Measurements from ENCODE around the gene NUDT7.

NUDT7 gene

GRCh38 chr16:77758508-77758907 is 36.2 kb downstream of the NUDT7 start:
- Histone ChIP-seq H3K9ac (ENCODE audit: low read depth, low read length) (no peak overlapping the region), H3K36me3 (ENCODE audit: control insufficient read depth, insufficient read depth, low read length) (no peaks in the 10 kb centered on the region), H3K4me3 (ENCODE audit: low read depth, low read length) (no peak overlapping the region), H3K27ac (ENCODE audit: low read depth, low read length) (no peak overlapping the region), H3K9me3 (ENCODE audit: control insufficient read depth, insufficient read depth, low read length) (no peaks in the 10 kb centered on the region), H3K27me3 (ENCODE audit: control insufficient read depth, insufficient read depth, low read length) (no peaks in the 10 kb centered on the region), H3K4me1 (ENCODE audit: control insufficient read depth, insufficient read depth, low read length) (no peaks in the 10 kb centered on the region)

DNA sequence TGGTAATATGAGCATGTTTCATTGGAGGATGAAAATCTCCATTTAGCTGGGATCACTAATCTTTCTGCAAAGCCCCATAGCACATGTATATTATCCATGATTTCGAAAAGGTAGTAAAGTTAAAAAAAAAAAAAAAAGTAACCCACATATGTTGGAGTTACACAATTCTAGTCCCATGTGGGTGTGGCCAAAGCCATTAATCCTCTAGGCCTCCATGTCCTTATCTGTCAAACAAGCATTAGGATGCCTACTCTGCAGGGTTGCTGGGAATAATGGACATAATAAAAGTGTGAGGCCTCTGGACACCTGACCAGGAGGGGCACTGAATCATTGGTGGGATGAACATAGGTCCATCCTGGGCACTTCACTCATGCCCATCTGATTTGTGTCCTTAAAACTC is 36.9 kb downstream of the NUDT7 start:
- Histone ChIP-seq H3K4me1 (ENCODE audit: control insufficient read depth, insufficient read depth, low read length) (no peaks in the 10 kb centered on the region), H3K36me3 (ENCODE audit: control insufficient read depth, insufficient read depth, low read length) (no peaks in the 10 kb centered on the region), H3K9me3 (ENCODE audit: control insufficient read depth, insufficient read depth, low read length) (no peaks in the 10 kb centered on the region), H3K9ac (ENCODE audit: low read depth, low read length) (no peak overlapping the region), H3K27ac (ENCODE audit: low read depth, low read length) (no peak overlapping the region), H3K27me3 (ENCODE audit: control insufficient read depth, insufficient read depth, low read length) (no peaks in the 10 kb centered on the region), H3K4me3 (ENCODE audit: low read depth, low read length) (no peak overlapping the region)

DNA sequence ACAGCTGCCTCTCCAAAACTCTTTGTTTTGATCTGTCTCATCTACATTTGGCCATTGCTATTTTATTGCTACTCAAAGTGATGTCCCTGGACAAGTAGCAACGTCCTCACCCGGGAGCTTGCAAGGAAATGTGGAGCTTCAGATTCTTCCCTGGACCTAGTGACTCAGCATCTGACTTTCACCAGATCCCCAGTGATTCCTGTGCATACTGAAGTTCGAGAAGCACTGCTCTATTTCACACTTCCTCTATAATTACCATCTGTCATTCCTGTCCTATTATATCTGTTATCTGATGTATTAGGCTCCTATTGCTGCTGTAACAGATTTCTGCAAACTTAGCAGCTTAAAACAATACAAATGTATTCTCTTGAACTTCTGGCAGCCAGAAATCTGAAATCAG is 37.5 kb downstream of the NUDT7 start:
- Histone ChIP-seq H3K27me3 (ENCODE audit: control insufficient read depth, insufficient read depth, low read length) (no peaks in the 10 kb centered on the region), H3K4me1 (ENCODE audit: control insufficient read depth, insufficient read depth, low read length) (no peaks in the 10 kb centered on the region), H3K36me3 (ENCODE audit: control insufficient read depth, insufficient read depth, low read length) (no peaks in the 10 kb centered on the region), H3K27ac (ENCODE audit: low read depth, low read length) (no peak overlapping the region), H3K9me3 (ENCODE audit: control insufficient read depth, insufficient read depth, low read length) (no peaks in the 10 kb centered on the region), H3K9ac (ENCODE audit: low read depth, low read length) (no peak overlapping the region), H3K4me3 (ENCODE audit: low read depth, low read length) (no peak overlapping the region)

GRCh38 chr16:77760800-77761199 is 38.5 kb downstream of the NUDT7 start:
- no peaks in the 10 kb centered on the region for H3K4me1 ChIP-seq (ENCODE audit: control insufficient read depth, insufficient read depth, low read length)
- no peaks in the 10 kb centered on the region for H3K27me3 ChIP-seq (ENCODE audit: control insufficient read depth, insufficient read depth, low read length)
- H3K9me3 ChIP-seq (ENCODE audit: control insufficient read depth, insufficient read depth, low read length) = no peaks in the 10 kb centered on the region
- H3K27ac ChIP-seq (ENCODE audit: low read depth, low read length) = no peak overlapping the region
- H3K4me3 ChIP-seq (ENCODE audit: low read depth, low read length) = no peak overlapping the region
- H3K36me3 ChIP-seq (ENCODE audit: control insufficient read depth, insufficient read depth, low read length) = no peaks in the 10 kb centered on the region
- H3K9ac ChIP-seq (ENCODE audit: low read depth, low read length) = no peak overlapping the region

GRCh38 chr16:77761204-77761603 is 38.9 kb downstream of the NUDT7 start:
- no peaks in the 10 kb centered on the region for H3K9me3 ChIP-seq (ENCODE audit: control insufficient read depth, insufficient read depth, low read length)
- H3K36me3 ChIP-seq (ENCODE audit: control insufficient read depth, insufficient read depth, low read length) = no peaks in the 10 kb centered on the region
- H3K27ac ChIP-seq (ENCODE audit: low read depth, low read length) = no peak overlapping the region
- no peak overlapping the region for H3K4me3 ChIP-seq (ENCODE audit: low read depth, low read length)
- no peak overlapping the region for H3K9ac ChIP-seq (ENCODE audit: low read depth, low read length)
- H3K27me3 ChIP-seq (ENCODE audit: control insufficient read depth, insufficient read depth, low read length) = no peaks in the 10 kb centered on the region
- no peaks in the 10 kb centered on the region for H3K4me1 ChIP-seq (ENCODE audit: control insufficient read depth, insufficient read depth, low read length)

- Histone ChIP-seq H3K27me3 (ENCODE audit: control insufficient read depth, insufficient read depth, low read length) (no peaks in the 10 kb centered on the region), H3K27ac (ENCODE audit: low read depth, low read length) (no peak overlapping the region), H3K9me3 (ENCODE audit: control insufficient read depth, insufficient read depth, low read length) (no peaks in the 10 kb centered on the region), H3K4me3 (ENCODE audit: low read depth, low read length) (no peak overlapping the region), H3K4me1 (ENCODE audit: control insufficient read depth, insufficient read depth, low read length) (no peaks in the 10 kb centered on the region), H3K36me3 (ENCODE audit: control insufficient read depth, insufficient read depth, low read length) (no peaks in the 10 kb centered on the region), H3K9ac (ENCODE audit: low read depth, low read length) (no peak overlapping the region)
Observed at GRCh38 chr16:77762262-77762661, 39.9 kb downstream of the NUDT7 start.

- Histone ChIP-seq H3K4me3 (ENCODE audit: low read depth, low read length) (no peak overlapping the region), H3K27ac (ENCODE audit: low read depth, low read length) (no peak overlapping the region), H3K9ac (ENCODE audit: low read depth, low read length) (no peak overlapping the region), H3K27me3 (ENCODE audit: control insufficient read depth, insufficient read depth, low read length) (no peaks in the 10 kb centered on the region), H3K4me1 (ENCODE audit: control insufficient read depth, insufficient read depth, low read length) (no peaks in the 10 kb centered on the region), H3K9me3 (ENCODE audit: control insufficient read depth, insufficient read depth, low read length) (no peaks in the 10 kb centered on the region), H3K36me3 (ENCODE audit: control insufficient read depth, insufficient read depth, low read length) (no peaks in the 10 kb centered on the region)
Observed at GRCh38 chr16:77763994-77764393, 41.7 kb downstream of the NUDT7 start.

- no peak overlapping the region for H3K27ac ChIP-seq (ENCODE audit: low read depth, low read length)
- no peaks in the 10 kb centered on the region for H3K27me3 ChIP-seq (ENCODE audit: control insufficient read depth, insufficient read depth, low read length)
- H3K9ac ChIP-seq (ENCODE audit: low read depth, low read length) = no peak overlapping the region
- no peaks in the 10 kb centered on the region for H3K4me1 ChIP-seq (ENCODE audit: control insufficient read depth, insufficient read depth, low read length)
- H3K36me3 ChIP-seq (ENCODE audit: control insufficient read depth, insufficient read depth, low read length) = no peaks in the 10 kb centered on the region
- no peaks in the 10 kb centered on the region for H3K9me3 ChIP-seq (ENCODE audit: control insufficient read depth, insufficient read depth, low read length)
- no peak overlapping the region for H3K4me3 ChIP-seq (ENCODE audit: low read depth, low read length)
Observed at GRCh38 chr16:77767211-77767610, 44.9 kb downstream of the NUDT7 start.

GRCh38 chr16:77767826-77768225 is 45.5 kb downstream of the NUDT7 start:
- Histone ChIP-seq H3K4me3 (ENCODE audit: low read depth, low read length) (no peak overlapping the region), H3K4me1 (ENCODE audit: control insufficient read depth, insufficient read depth, low read length) (no peaks in the 10 kb centered on the region), H3K9ac (ENCODE audit: low read depth, low read length) (no peak overlapping the region), H3K36me3 (ENCODE audit: control insufficient read depth, insufficient read depth, low read length) (no peaks in the 10 kb centered on the region), H3K27ac (ENCODE audit: low read depth, low read length) (no peak overlapping the region), H3K27me3 (ENCODE audit: control insufficient read depth, insufficient read depth, low read length) (no peaks in the 10 kb centered on the region), H3K9me3 (ENCODE audit: control insufficient read depth, insufficient read depth, low read length) (no peaks in the 10 kb centered on the region)

GRCh38 chr16:77775911-77776909 is 53.9 kb downstream of the NUDT7 start:
- Histone ChIP-seq H3K27ac (ENCODE audit: low read depth, low read length) (no peak overlapping the region), H3K4me1 (ENCODE audit: control insufficient read depth, insufficient read depth, low read length) (no peaks in the 10 kb centered on the region), H3K4me3 (ENCODE audit: low read depth, low read length) (no peak overlapping the region), H3K9me3 (ENCODE audit: control insufficient read depth, insufficient read depth, low read length) (no peaks in the 10 kb centered on the region), H3K9ac (ENCODE audit: low read depth, low read length) (no peak overlapping the region), H3K27me3 (ENCODE audit: control insufficient read depth, insufficient read depth, low read length) (no peaks in the 10 kb centered on the region), H3K36me3 (ENCODE audit: control insufficient read depth, insufficient read depth, low read length) (no peaks in the 10 kb centered on the region)

- no peaks in the 10 kb centered on the region for H3K9me3 ChIP-seq (ENCODE audit: control insufficient read depth, insufficient read depth, low read length)
- no peaks in the 10 kb centered on the region for H3K27me3 ChIP-seq (ENCODE audit: control insufficient read depth, insufficient read depth, low read length)
- H3K9ac ChIP-seq (ENCODE audit: low read depth, low read length) = no peak overlapping the region
- no peak overlapping the region for H3K4me3 ChIP-seq (ENCODE audit: low read depth, low read length)
- no peaks in the 10 kb centered on the region for H3K36me3 ChIP-seq (ENCODE audit: control insufficient read depth, insufficient read depth, low read length)
- no peaks in the 10 kb centered on the region for H3K4me1 ChIP-seq (ENCODE audit: control insufficient read depth, insufficient read depth, low read length)
- H3K27ac ChIP-seq (ENCODE audit: low read depth, low read length) = no peak overlapping the region
Observed at GRCh38 chr16:77777745-77778144, 55.4 kb downstream of the NUDT7 start.
